Osteoblast (primary cell): ENCODE results near the gene SLC30A3. TPM values are rescaled to one million over a fixed set of nuclear protein-coding genes. Genes with fewer than 3 reads are reported as not detected.

Experiments used
- DNase-seq: peaks from one replicate; pipeline ENCODE4 v3.0.0; 2011; ENCODE audit warnings: low spot score, mixed read lengths; ENCODE audit not compliant: insufficient read length; ENCODE audit errors: missing footprints
- H2AFZ ChIP-seq: 2 replicates; pipeline ENCODE4 v1.6.0; 2011; ENCODE audit warnings: mild to moderate bottlenecking, low read length
- H3K27ac ChIP-seq: 2 replicates; pipeline ENCODE4 v1.5.1; 2011; ENCODE audit warnings: mild to moderate bottlenecking, low read depth, low read length, moderate library complexity
- H3K27me3 ChIP-seq: 2 replicates; pipeline ENCODE4 v1.6.0; 2012; ENCODE audit warnings: mild to moderate bottlenecking, control low read depth, inconsistent platforms, low read length, moderate library complexity; ENCODE audit not compliant: insufficient read depth
- H3K36me3 ChIP-seq: 2 replicates; pipeline ENCODE4 v1.5.1; 2011; ENCODE audit warnings: mild to moderate bottlenecking, low read length, control low read depth, moderate library complexity; ENCODE audit not compliant: insufficient read depth
- H3K4me1 ChIP-seq: 2 replicates; pipeline ENCODE4 v1.5.1; 2011; ENCODE audit warnings: mild to moderate bottlenecking, low read length, control low read depth, moderate library complexity; ENCODE audit not compliant: insufficient read depth
- H3K4me2 ChIP-seq: 2 replicates; pipeline ENCODE4 v1.6.0; 2011; ENCODE audit warnings: mild to moderate bottlenecking, low read length; ENCODE audit not compliant: insufficient read depth
- H3K4me3 ChIP-seq: fragments of 200-600 bp; sonication (generic); 3 replicates; pipeline ENCODE4 v1.5.1; 2012; ENCODE audit warnings: mild to moderate bottlenecking, low read length, inconsistent platforms; ENCODE audit not compliant: insufficient read depth
- H3K79me2 ChIP-seq: 2 replicates; pipeline ENCODE4 v1.6.0; 2012; ENCODE audit warnings: mild to moderate bottlenecking, low read length, control low read depth, inconsistent platforms; ENCODE audit not compliant: insufficient read depth
- H3K9me3 ChIP-seq: 2 replicates; pipeline ENCODE4 v1.5.1; 2011; ENCODE audit warnings: low read depth, low read length, control low read depth
- H4K20me1 ChIP-seq: 2 replicates; pipeline ENCODE4 v1.6.0; 2012; ENCODE audit warnings: mild to moderate bottlenecking, low read length, control low read depth; ENCODE audit not compliant: insufficient read depth
- total RNA-seq: library from RNA; depleted of rRNA; stranded (reverse); fragments of >200 nt; gene quantifications from 2 replicates; pipeline ENCODE4 v1.2.3, GENCODE V29; 2012
- TF ChIP-seq, protein P1 (sequence below): IDR thresholded peaks from 2 replicates; pipeline ENCODE4 v1.5.1; 2011; ENCODE audit warnings: mild to moderate bottlenecking, low read depth, low read length, moderate library complexity; ENCODE audit errors: extremely low read depth

The SLC30A3 gene, protein sequence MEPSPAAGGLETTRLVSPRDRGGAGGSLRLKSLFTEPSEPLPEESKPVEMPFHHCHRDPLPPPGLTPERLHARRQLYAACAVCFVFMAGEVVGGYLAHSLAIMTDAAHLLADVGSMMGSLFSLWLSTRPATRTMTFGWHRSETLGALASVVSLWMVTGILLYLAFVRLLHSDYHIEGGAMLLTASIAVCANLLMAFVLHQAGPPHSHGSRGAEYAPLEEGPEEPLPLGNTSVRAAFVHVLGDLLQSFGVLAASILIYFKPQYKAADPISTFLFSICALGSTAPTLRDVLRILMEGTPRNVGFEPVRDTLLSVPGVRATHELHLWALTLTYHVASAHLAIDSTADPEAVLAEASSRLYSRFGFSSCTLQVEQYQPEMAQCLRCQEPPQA
- total RNA-seq: under 0.01 and 0.88 TPM in 2 replicates

DNA sequence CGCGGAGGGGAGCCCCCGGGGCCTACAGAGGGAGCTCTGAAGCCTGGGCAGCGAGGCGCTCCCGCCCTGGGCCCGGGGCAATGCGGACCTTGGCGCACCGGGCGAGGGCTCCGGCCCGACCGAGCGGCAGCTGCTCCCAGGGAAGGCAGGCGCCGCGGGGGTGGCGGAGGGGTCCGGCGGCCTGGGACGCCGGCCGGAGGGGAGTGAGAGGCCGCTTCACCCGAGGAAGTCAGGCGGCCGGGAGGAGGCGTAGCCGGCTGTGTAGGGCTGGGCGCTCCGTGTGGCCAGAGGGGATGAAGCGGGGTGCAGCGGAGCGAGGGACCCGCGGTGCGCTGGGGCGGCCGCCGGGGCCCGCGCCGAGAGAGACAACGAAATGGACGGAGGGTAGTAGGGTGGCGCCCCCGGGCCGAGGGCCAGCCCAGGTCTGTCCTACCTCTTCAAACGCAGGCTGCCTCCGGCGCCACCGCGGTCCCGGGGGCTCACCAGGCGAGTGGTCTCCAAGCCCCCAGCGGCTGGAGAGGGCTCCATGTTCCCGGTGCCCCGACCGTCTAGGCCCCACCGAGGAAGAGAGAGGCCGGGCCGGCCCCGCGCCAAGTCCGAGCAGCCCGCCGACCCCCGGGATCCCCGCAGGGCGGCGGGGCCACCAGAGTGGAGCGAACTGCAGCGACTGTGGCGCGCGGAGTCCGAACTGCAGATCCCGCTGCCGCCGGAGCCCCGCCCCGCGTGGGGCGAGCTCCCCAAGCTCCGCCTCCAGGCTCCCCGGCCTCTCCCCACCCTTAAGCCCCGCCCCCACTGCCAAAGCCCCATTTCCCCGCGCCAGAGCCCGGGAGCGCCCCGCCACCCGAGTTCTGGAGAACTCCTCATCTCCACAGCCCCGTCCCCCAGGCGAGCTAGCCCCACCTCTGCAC lies at the start of gene SLC30A3:
Gene SLC30A3 (minus strand): TSS at position 669 of the 908 bp plus-strand sequence. CDS start 141 bp downstream, at position 528.
- no peaks in the 10 kb centered on the region for H3K79me2 ChIP-seq
- DNase-seq: peak; percentile 97
- H3K36me3 ChIP-seq: no peaks in the 10 kb centered on the region
- H3K9me3 ChIP-seq: no peaks in the 10 kb centered on the region
- peak within 1 kb of the TSS; percentile 56 for H3K4me2 ChIP-seq
- peaks cover 2% of the 10 kb centered on the region for H4K20me1 ChIP-seq
- H3K4me3 ChIP-seq: peak within 1 kb of the TSS; percentile 57
- no peaks in the 10 kb centered on the region for H3K4me1 ChIP-seq
- H2AFZ ChIP-seq: no peak within 1 kb of the TSS
- peaks cover 77% of the 10 kb centered on the region for H3K27me3 ChIP-seq
- no peak within 1 kb of the TSS for H3K27ac ChIP-seq
- TF ChIP-seq, protein P1, sequence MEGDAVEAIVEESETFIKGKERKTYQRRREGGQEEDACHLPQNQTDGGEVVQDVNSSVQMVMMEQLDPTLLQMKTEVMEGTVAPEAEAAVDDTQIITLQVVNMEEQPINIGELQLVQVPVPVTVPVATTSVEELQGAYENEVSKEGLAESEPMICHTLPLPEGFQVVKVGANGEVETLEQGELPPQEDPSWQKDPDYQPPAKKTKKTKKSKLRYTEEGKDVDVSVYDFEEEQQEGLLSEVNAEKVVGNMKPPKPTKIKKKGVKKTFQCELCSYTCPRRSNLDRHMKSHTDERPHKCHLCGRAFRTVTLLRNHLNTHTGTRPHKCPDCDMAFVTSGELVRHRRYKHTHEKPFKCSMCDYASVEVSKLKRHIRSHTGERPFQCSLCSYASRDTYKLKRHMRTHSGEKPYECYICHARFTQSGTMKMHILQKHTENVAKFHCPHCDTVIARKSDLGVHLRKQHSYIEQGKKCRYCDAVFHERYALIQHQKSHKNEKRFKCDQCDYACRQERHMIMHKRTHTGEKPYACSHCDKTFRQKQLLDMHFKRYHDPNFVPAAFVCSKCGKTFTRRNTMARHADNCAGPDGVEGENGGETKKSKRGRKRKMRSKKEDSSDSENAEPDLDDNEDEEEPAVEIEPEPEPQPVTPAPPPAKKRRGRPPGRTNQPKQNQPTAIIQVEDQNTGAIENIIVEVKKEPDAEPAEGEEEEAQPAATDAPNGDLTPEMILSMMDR: no peak

DNA sequence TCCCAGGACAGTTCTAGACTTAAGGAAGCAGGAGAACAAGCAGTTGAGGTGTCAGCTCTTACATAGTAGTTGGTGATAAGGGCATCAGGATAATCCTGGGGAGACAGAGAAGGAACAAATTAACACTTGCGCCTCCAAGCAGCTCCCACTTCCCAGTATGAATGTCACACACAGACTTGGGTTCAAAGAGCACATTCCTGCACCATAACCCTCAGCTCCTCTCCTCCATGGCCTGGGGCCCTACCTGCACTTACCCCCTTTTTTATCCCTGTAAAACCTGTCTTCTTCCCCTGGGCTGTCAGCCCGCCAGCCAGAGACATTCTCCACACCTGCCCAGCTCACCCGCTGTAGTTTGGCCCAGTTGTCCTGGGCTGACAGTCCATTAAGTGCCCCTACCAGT lies 49.3 kb upstream of the SLC30A3 start:
- Histone ChIP-seq H3K4me1 (no peaks in the 10 kb centered on the region), H3K9me3 (no peaks in the 10 kb centered on the region), H2AFZ (no peak overlapping the region), H3K4me3 (no peak overlapping the region), H4K20me1 (peaks cover 55% of the 10 kb centered on the region), H3K36me3 (peaks cover 30% of the 10 kb centered on the region), H3K79me2 (no peaks in the 10 kb centered on the region), H3K27ac (no peak overlapping the region), H3K27me3 (peaks cover 21% of the 10 kb centered on the region), H3K4me2 (no peak overlapping the region)
- peak; percentile 53 for DNase-seq
- TF ChIP-seq, protein P1: no peak

DNA sequence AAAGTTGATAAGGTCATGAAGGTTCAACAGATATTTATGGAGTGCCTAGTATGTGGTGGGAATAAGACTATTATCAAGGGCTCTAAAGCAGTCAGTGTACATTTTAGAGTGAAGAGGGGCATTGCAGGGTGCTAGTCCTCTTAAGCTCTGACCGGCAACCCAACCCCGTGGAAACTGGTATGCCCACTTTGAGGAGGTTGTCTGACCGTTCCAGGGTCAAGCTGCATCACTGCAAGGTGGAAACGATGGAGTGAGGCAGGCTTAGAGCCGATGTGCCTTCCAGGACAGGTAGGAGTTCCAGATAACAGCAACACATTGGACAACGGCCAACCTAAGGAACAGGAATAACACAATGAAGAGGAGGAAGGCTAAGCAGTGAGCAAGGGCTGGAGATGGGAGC lies 46.8 kb upstream of the SLC30A3 start:
- H3K27ac ChIP-seq: no peak overlapping the region
- H3K4me3 ChIP-seq: no peak overlapping the region
- H3K27me3 ChIP-seq: peaks cover 43% of the 10 kb centered on the region
- TF ChIP-seq, protein P1: no peak
- peak; percentile 63 for DNase-seq
- no peaks in the 10 kb centered on the region for H3K4me1 ChIP-seq
- no peaks in the 10 kb centered on the region for H3K79me2 ChIP-seq
- no peak overlapping the region for H2AFZ ChIP-seq
- peaks cover 17% of the 10 kb centered on the region for H3K36me3 ChIP-seq
- peaks cover 37% of the 10 kb centered on the region for H4K20me1 ChIP-seq
- H3K9me3 ChIP-seq: no peaks in the 10 kb centered on the region
- H3K4me2 ChIP-seq: no peak overlapping the region

DNA sequence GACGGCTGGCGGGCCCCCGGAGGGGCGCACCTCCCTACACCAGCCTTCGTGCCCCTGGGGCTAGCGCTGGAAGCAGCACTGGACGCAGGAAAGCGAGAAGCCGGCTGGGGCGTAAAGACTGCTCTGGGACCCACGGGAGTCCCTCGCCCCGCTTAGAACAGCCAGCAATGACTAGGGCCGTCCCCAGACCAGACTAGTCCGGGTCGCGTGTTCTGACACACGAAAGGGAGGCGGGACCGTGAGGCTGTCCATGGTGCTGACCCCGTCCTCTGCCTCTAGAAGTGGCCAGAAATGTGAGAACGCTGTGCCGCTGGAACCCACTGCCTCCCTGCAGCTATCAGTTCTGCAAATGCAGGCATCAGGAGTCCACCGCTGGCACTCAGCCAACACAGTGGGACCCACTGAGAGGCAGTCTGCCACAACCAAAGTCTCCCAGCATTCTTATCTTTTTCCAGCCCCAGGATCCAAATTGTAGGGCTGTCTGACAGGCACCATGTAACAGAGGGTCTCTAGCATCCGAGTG lies 45.6 kb upstream of the SLC30A3 start, which contains the start of gene UCN:
Gene UCN (minus strand): TSS at position 87 of the 523 bp plus-strand sequence. CDS start 550 bp downstream, outside the sequence.
- no peak within 1 kb of the TSS for H3K27ac ChIP-seq
- no peak within 1 kb of the TSS for H3K4me2 ChIP-seq
- no peak within 1 kb of the TSS for H3K4me3 ChIP-seq
- DNase-seq: peak; percentile 91
- TF ChIP-seq, protein P1: no peak
- no peaks in the 10 kb centered on the region for H3K9me3 ChIP-seq
- H3K79me2 ChIP-seq: no peaks in the 10 kb centered on the region
- no peaks in the 10 kb centered on the region for H3K4me1 ChIP-seq
- peaks cover 44% of the 10 kb centered on the region for H3K27me3 ChIP-seq
- H2AFZ ChIP-seq: no peak within 1 kb of the TSS
- H4K20me1 ChIP-seq: peaks cover 31% of the 10 kb centered on the region
- H3K36me3 ChIP-seq: peaks cover 17% of the 10 kb centered on the region
